Measurements from ENCODE around the gene SCAPER. TPM values are rescaled to one million over a fixed set of nuclear protein-coding genes. Genes with fewer than 3 reads are reported as not detected.
A peak's percentile ranks its signal among the peaks of the same experiment; 100 is the strongest.

The SCAPER gene
- total RNA-seq, 1 donor from 2014 or later, result 42.6 TPM

GRCh38 chr15:76846782-76847181 lies 58.4 kb downstream of the SCAPER start:
- peaks cover 4% of the 10 kb centered on the region for H3K4me1 ChIP-seq
- DNase-seq, result no peak
- peaks cover 18% of the 10 kb centered on the region for H3K36me3 ChIP-seq
- no peak overlapping the region for H3K27ac ChIP-seq (replicated peaks)
- H3K9me3 ChIP-seq (replicated peaks), result peaks cover 8% of the 10 kb centered on the region
- intact Hi-C loops (cut with micrococcal nuclease), result no loop called here
- no peaks in the 10 kb centered on the region for H3K27me3 ChIP-seq (ENCODE audit: low read depth)
- no peak overlapping the region for H3K4me3 ChIP-seq
- TF ChIP-seq CTCF (IDR thresholded peaks at IDR 0.05; ENCODE audit: borderline replicate concordance), result no peak

- no peak for DNase-seq
- TF ChIP-seq CTCF (IDR thresholded peaks at IDR 0.05; ENCODE audit: borderline replicate concordance), result no peak
- H3K27ac ChIP-seq (replicated peaks), result no peak overlapping the region
- H3K36me3 ChIP-seq, result no peaks in the 10 kb centered on the region
- intact Hi-C loops (cut with micrococcal nuclease), result no loop called here
- H3K4me1 ChIP-seq, result peaks cover 8% of the 10 kb centered on the region
- no peaks in the 10 kb centered on the region for H3K9me3 ChIP-seq (replicated peaks)
- H3K27me3 ChIP-seq (ENCODE audit: low read depth), result no peaks in the 10 kb centered on the region
- no peak overlapping the region for H3K4me3 ChIP-seq
Observed at GRCh38 chr15:76844096-76844495, 61.0 kb downstream of the SCAPER start.

- Histone ChIP-seq H3K36me3 (no peaks in the 10 kb centered on the region), H3K4me1 (peaks cover 8% of the 10 kb centered on the region), H3K4me3 (no peak overlapping the region), H3K27me3 (ENCODE audit: low read depth) (no peaks in the 10 kb centered on the region), H3K27ac (replicated peaks) (no peak overlapping the region), H3K9me3 (replicated peaks) (no peaks in the 10 kb centered on the region)
- TF ChIP-seq CTCF (IDR thresholded peaks at IDR 0.05; ENCODE audit: borderline replicate concordance), result no peak
- intact Hi-C loops (cut with micrococcal nuclease), result no loop called here
- no peak for DNase-seq
Observed at GRCh38 chr15:76843269-76843668, 61.9 kb downstream of the SCAPER start.

GRCh38 chr15:76840830-76841460 lies 64.2 kb downstream of the SCAPER start:
- Histone ChIP-seq H3K9me3 (replicated peaks) (no peaks in the 10 kb centered on the region), H3K27me3 (ENCODE audit: low read depth) (no peaks in the 10 kb centered on the region), H3K36me3 (no peaks in the 10 kb centered on the region), H3K4me3 (no peak overlapping the region), H3K4me1 (peaks cover 8% of the 10 kb centered on the region), H3K27ac (replicated peaks) (no peak overlapping the region)
- peak; percentile 57 for TF ChIP-seq CTCF (IDR thresholded peaks at IDR 0.05; ENCODE audit: borderline replicate concordance)
- no peak for DNase-seq
- intact Hi-C loops (cut with micrococcal nuclease), result no loop called here

- intact Hi-C loops (cut with micrococcal nuclease), result no loop called here
Observed at GRCh38 chr15:76839173-76839572, 66.0 kb downstream of the SCAPER start.

More at GRCh38 chr15:76839173-76839572, 66.0 kb downstream of the SCAPER start:
- no peak overlapping the region for H3K27ac ChIP-seq (replicated peaks)
- no peak for TF ChIP-seq CTCF (IDR thresholded peaks at IDR 0.05; ENCODE audit: borderline replicate concordance)
- no peaks in the 10 kb centered on the region for H3K9me3 ChIP-seq (replicated peaks)
- H3K4me3 ChIP-seq, result no peak overlapping the region
- peaks cover 8% of the 10 kb centered on the region for H3K4me1 ChIP-seq
- H3K36me3 ChIP-seq, result no peaks in the 10 kb centered on the region
- no peaks in the 10 kb centered on the region for H3K27me3 ChIP-seq (ENCODE audit: low read depth)
- DNase-seq, result no peak

Measured in left ventricle myocardium inferior (tissue), 1 donor.